HepG2 (cell line): ENCODE measurements around the gene TPM2. TPM values are rescaled to one million over a fixed set of nuclear protein-coding genes. Genes with fewer than 3 reads are reported as not detected.

Source experiments
- GABPB1 ChIP-seq: IDR thresholded peaks from 2 replicates; pipeline ENCODE4 v1.6.1; 2016; ENCODE audit warnings: mild to moderate bottlenecking, missing genetic modification reagents, moderate library complexity, missing compliant biosample characterization
- GZF1 ChIP-seq: sonication (generic); formaldehyde crosslinking; IDR thresholded peaks from 2 replicates; pipeline ENCODE4 v1.5.1; 2020; ENCODE audit warnings: mild to moderate bottlenecking, missing genetic modification reagents
- MYPOP ChIP-seq: sonication (generic); formaldehyde crosslinking; IDR thresholded peaks from 2 replicates; pipeline ENCODE4 v1.8.1; 2023; ENCODE audit warnings: mild to moderate bottlenecking, moderate library complexity, missing genetic modification reagents
- RNF219 ChIP-seq: sonication (generic); formaldehyde crosslinking; IDR thresholded peaks from 2 replicates; pipeline ENCODE4 v1.5.0; 2020; ENCODE audit warnings: mild to moderate bottlenecking, missing genetic modification reagents
- SALL1 ChIP-seq: sonication (generic); formaldehyde crosslinking; IDR thresholded peaks from 2 replicates; pipeline ENCODE4 v1.8.0; 2022; ENCODE audit warnings: mild to moderate bottlenecking, missing genetic modification reagents
- SP1 ChIP-seq, 2 experiments: fragments of 450-650 bp in 1 of 2; sonication (generic) in 1 of 2; formaldehyde crosslinking in 1 of 2; IDR thresholded peaks; 2 replicates each; pipeline versions ENCODE4 v1.4.0 to v1.6.1; 2016 to 2020; ENCODE audit warnings: missing genetic modification reagents in 1 of 2
- STAT6 ChIP-seq: sonication (generic); formaldehyde crosslinking; IDR thresholded peaks from 2 replicates; pipeline ENCODE4 v1.4.0; 2020; ENCODE audit warnings: missing genetic modification reagents, mild to moderate bottlenecking, borderline replicate concordance
- YEATS2 ChIP-seq: sonication (generic); formaldehyde crosslinking; IDR thresholded peaks from 2 replicates; pipeline ENCODE4 v1.4.0; 2020; ENCODE audit warnings: missing genetic modification reagents, borderline replicate concordance
- ZBTB10 ChIP-seq: sonication (generic); formaldehyde crosslinking; IDR thresholded peaks from 2 replicates; pipeline ENCODE4 v1.4.0; 2020; ENCODE audit warnings: missing genetic modification reagents, borderline replicate concordance
- ZFYVE20 ChIP-seq: sonication (generic); formaldehyde crosslinking; IDR thresholded peaks from 2 replicates; pipeline ENCODE4 v1.8.0; 2023; ENCODE audit warnings: low read depth, mild to moderate bottlenecking, moderate library complexity, missing genetic modification reagents, borderline replicate concordance
- ZNF275 ChIP-seq: sonication (generic); formaldehyde crosslinking; IDR thresholded peaks from 2 replicates; pipeline ENCODE4 v1.8.0; 2022; ENCODE audit warnings: missing genetic modification reagents, mild to moderate bottlenecking, inconsistent platforms, borderline replicate concordance
- ZNF367 ChIP-seq: sonication (generic); formaldehyde crosslinking; IDR thresholded peaks from 2 replicates; pipeline ENCODE4 v1.4.0; 2020; ENCODE audit warnings: missing genetic modification reagents, borderline replicate concordance
- ZNF597 ChIP-seq: sonication (generic); formaldehyde crosslinking; IDR thresholded peaks from 2 replicates; pipeline ENCODE4 v1.5.0; 2020; ENCODE audit warnings: missing genetic modification reagents
- ZNF775 ChIP-seq: sonication (generic); formaldehyde crosslinking; IDR thresholded peaks from 2 replicates; pipeline ENCODE4 v1.4.0; 2020; ENCODE audit warnings: missing genetic modification reagents, mild to moderate bottlenecking, moderate library complexity, borderline replicate concordance
- ZSCAN21 ChIP-seq: sonication (generic); formaldehyde crosslinking; IDR thresholded peaks from 2 replicates; pipeline ENCODE4 v1.8.0; 2022; ENCODE audit warnings: mild to moderate bottlenecking, missing genetic modification reagents, moderate library complexity, borderline replicate concordance
- polyA plus RNA-seq, 8 experiments: library from polyadenylated mRNA; depleted of rRNA in 3 of 8; stranded (reverse) in 7 of 8; unstranded in 1 of 8; fragments of >200 nt; fragmentation: Illumina TruSeq in 4 of 8; extraction: Trizol in 4 of 8; gene quantifications; 2 replicates each; pipeline versions ENCODE4 v1.2.1 to v1.2.3, GENCODE V29; 2011 to 2016; ENCODE audit warnings: low read depth in 4 of 8, missing spikeins in 1 of 8, mixed read lengths in 1 of 8; ENCODE audit not compliant: insufficient read depth in 1 of 8
- total RNA-seq, 5 experiments: library from RNA; depleted of rRNA; stranded (reverse); fragments of >200 nt; fragmentation: Illumina TruSeq; extraction: Trizol; gene quantifications; 2 replicates each; pipeline ENCODE4 v1.2.3, GENCODE V29; 2016; ENCODE audit warnings: low read depth in 1 of 5

Gene TPM2
- total and polyA plus RNA-seq, 2 of the 13 experiments (the other 11 are each of a cell fraction or from before 2014, with no cell fraction given), result 3.1 to 10.7 TPM

GRCh38 chr9:35658137-35658967, 31.4 kb downstream of the TPM2 start, which contains the start of gene CCDC107 (continued):
- TF ChIP-seq STAT6 (CRISPR knock-in tag), result no peak
- TF ChIP-seq ZSCAN21 (CRISPR knock-in tag), result peak; percentile 85; the same call in 1 of the 2 replicates
- peak; percentile 68 for TF ChIP-seq SALL1
- TF ChIP-seq GZF1 (CRISPR knock-in tag), result no peak
- TF ChIP-seq MYPOP (CRISPR knock-in tag), result no peak
- TF ChIP-seq ZNF275 (CRISPR knock-in tag), result peak; percentile 21; the same call in 1 of the 2 replicates
- no peak for TF ChIP-seq YEATS2 (CRISPR knock-in tag)
- no peak for TF ChIP-seq SP1 (IDR thresholded peaks at IDR 0.05)
- no peak; the same call in 1 of the 2 replicates for TF ChIP-seq SP1 (CRISPR knock-in tag; IDR thresholded peaks at IDR 0.05)
- no peak; the same call in 1 of the 2 replicates for TF ChIP-seq ZNF367 (CRISPR knock-in tag)
- TF ChIP-seq RNF219 (CRISPR knock-in tag), result no peak
- TF ChIP-seq GABPB1 (CRISPR knock-in tag), result peak; percentile 80; the same call in 1 of the 2 replicates
- no peak for TF ChIP-seq ZNF775
- peak; percentile 90 for TF ChIP-seq ZBTB10
- no peak for TF ChIP-seq ZNF597 (CRISPR knock-in tag)
- no peak for TF ChIP-seq ZFYVE20 (CRISPR knock-in tag)
